Mesendoderm (in vitro differentiated cells): ENCODE data around the gene DEFB108B.
"Not testable (repeated sequence)": the region's sequence is repeated elsewhere in the genome, so short reads cannot be mapped to it uniquely, and the experiment has no call there.

ENCODE experiments used
- DNase-seq: peaks from one replicate; pipeline ENCODE4 v3.0.0; 2013
- H2AK5ac ChIP-seq: 2 replicates; pipeline ENCODE4 v1.6.1; 2013; ENCODE audit warnings: low read length, inconsistent platforms
- H2BK120ac ChIP-seq: 2 replicates; pipeline ENCODE4 v1.6.1; 2013; ENCODE audit warnings: low read depth, mild to moderate bottlenecking, low read length, moderate library complexity, mixed read lengths
- H2BK15ac ChIP-seq: replicated peaks from 2 replicates; pipeline ENCODE4 v1.6.1; 2013; ENCODE audit warnings: low read depth, mild to moderate bottlenecking, moderate library complexity
- H2BK5ac ChIP-seq: 2 replicates; pipeline ENCODE4 v1.6.1; 2013; ENCODE audit warnings: low read length, inconsistent platforms
- H3K18ac ChIP-seq: 2 replicates; pipeline ENCODE4 v1.6.1; 2013; ENCODE audit warnings: mild to moderate bottlenecking, low read length, mixed read lengths
- H3K23ac ChIP-seq: one replicate; pipeline ENCODE4 v1.6.1; 2013; ENCODE audit warnings: low read length
- H3K27ac ChIP-seq: 2 replicates; pipeline ENCODE4 v1.5.1; 2013; ENCODE audit warnings: low read depth, mild to moderate bottlenecking, inconsistent platforms, low read length, moderate library complexity
- H3K27me3 ChIP-seq: 2 replicates; pipeline ENCODE4 v1.6.1; 2013; ENCODE audit warnings: low read length, control low read depth, mild to moderate bottlenecking, inconsistent platforms; ENCODE audit not compliant: insufficient read depth, poor library complexity
- H3K36me3 ChIP-seq: 2 replicates; pipeline ENCODE4 v1.6.1; 2013; ENCODE audit warnings: low read length, inconsistent platforms; ENCODE audit not compliant: control insufficient read depth, insufficient read depth
- H3K4ac ChIP-seq: one replicate; pipeline ENCODE4 v1.6.1; 2013; ENCODE audit warnings: low read depth, mild to moderate bottlenecking, low read length, moderate library complexity
- H3K4me1 ChIP-seq: 2 replicates; pipeline ENCODE4 v1.6.1; 2013; ENCODE audit warnings: low read depth, low read length, inconsistent platforms; ENCODE audit not compliant: control insufficient read depth
- H3K4me2 ChIP-seq: 2 replicates; pipeline ENCODE4 v1.6.1; 2013; ENCODE audit warnings: low read length
- H3K4me3 ChIP-seq: 2 replicates; pipeline ENCODE4 v1.5.1; 2013; ENCODE audit warnings: mild to moderate bottlenecking, low read length
- H3K56ac ChIP-seq: one replicate; pipeline ENCODE4 v1.6.1; 2013; ENCODE audit warnings: low read length
- H3K79me1 ChIP-seq: 2 replicates; pipeline ENCODE4 v1.6.1; 2013; ENCODE audit warnings: low read length, inconsistent platforms
- H3K79me2 ChIP-seq: 2 replicates; pipeline ENCODE4 v1.6.1; 2013; ENCODE audit warnings: mild to moderate bottlenecking, low read length; ENCODE audit not compliant: control insufficient read depth, insufficient read depth
- H3K9ac ChIP-seq: 2 replicates; pipeline ENCODE4 v1.6.1; 2013; ENCODE audit warnings: low read length, inconsistent platforms
- H4K5ac ChIP-seq: one replicate; pipeline ENCODE4 v1.6.1; 2013; ENCODE audit warnings: low read length
- H4K8ac ChIP-seq: one replicate; pipeline ENCODE4 v1.6.1; 2013; ENCODE audit warnings: low read depth, mild to moderate bottlenecking, control low read depth, low read length, moderate library complexity
- WGBS: extraction: QIAGEN DNeasy Blood & Tissue Kit; methylation state at CpG from one replicate; pipeline ENCODE4 v1.1.7; 2013; ENCODE audit warnings: low lambda C conversion rate, missing lambda C conversion rate; ENCODE audit not compliant: insufficient coverage; ENCODE audit errors: extremely low coverage; 5-methylcytosine and 5-hydroxymethylcytosine counted together

DEFB108B gene

DNA sequence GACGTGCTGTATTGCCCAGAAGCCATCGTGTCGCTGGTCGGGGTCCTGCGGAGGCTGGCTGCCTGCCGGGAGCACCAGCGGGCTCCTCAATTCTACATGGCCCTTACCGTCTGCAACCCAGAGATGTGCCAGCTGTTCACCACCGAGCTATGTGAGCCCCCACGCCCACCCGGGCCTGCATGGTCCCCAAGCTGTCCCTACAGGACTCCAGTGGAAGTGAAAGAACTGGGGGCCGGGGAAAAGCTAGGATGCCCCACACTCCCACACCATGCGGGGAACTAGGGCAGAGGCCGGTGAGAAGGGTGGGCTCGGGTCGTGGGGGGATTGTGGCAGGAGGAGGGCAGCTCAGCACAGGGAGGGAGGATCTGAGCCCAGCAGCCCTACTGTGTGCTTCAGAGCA is 37.0 kb upstream of the DEFB108B start:
- H3K79me2 ChIP-seq, H3K36me3 ChIP-seq, H3K9ac ChIP-seq, H3K4me1 ChIP-seq, H2BK5ac ChIP-seq, H3K4ac ChIP-seq, H3K4me3 ChIP-seq, H3K27ac ChIP-seq, H2BK15ac ChIP-seq, H3K4me2 ChIP-seq, DNase-seq, H2AK5ac ChIP-seq, H4K5ac ChIP-seq, H3K79me1 ChIP-seq, H3K23ac ChIP-seq, H3K56ac ChIP-seq, H4K8ac ChIP-seq, H2BK120ac ChIP-seq, H3K18ac ChIP-seq, H3K27me3 ChIP-seq: not testable (repeated sequence)
- no CpG with 5 or more reads among the region's 16 CpGs for WGBS

DNA sequence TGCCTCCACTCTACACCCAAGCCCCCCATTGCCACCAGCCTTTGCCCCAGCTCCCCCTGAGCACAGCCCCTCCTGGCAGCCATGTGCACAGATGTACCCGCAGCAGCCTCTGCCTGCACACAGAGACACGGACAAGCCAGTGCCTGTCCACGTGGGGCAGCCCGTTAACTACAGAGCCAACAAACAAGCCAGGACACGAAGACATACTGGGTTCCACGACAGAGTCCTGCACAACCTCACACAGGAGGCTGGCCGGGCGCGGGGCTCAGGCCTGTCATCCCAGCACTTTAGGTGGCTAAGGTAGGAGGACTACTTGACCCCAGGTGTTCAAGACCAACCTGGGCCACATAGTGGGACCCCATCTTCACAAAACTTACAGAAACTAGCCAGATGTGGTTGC is 36.2 kb upstream of the DEFB108B start:
- H3K4me2 ChIP-seq, DNase-seq: not testable (repeated sequence)
- WGBS, result no CpG with 5 or more reads among the region's 9 CpGs

DNA sequence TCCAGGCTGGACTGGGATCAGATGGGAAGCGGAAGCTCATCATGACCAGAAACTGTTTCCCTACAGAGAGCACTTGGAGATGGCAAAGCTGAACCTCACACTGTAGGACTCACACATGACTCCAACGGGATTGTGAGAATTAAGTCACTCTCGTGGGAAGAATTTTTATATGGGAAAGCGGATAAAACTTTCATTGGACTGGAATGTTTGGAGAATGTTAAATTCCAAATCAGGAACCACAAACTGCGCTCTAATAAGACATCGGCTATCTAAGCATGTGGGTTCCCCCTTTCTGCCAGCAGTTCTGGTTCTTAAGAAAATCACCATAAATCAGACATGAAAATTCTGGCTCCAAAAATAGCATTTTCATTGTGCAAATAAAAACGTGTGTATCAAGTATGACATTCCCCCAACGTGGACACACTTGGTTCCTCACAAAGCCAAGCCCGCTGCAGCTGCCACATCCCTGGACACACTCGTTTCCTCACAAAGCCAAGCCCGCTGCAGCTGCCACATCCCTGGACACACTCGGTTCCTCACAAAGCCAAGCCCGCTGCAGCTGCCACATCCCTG is 33.4 kb upstream of the DEFB108B start:
- H2AK5ac ChIP-seq, H3K27ac ChIP-seq, H4K5ac ChIP-seq, H2BK5ac ChIP-seq, H2BK15ac ChIP-seq, H3K4ac ChIP-seq, H3K9ac ChIP-seq, H3K18ac ChIP-seq, H3K36me3 ChIP-seq, H3K4me2 ChIP-seq, H3K27me3 ChIP-seq, H2BK120ac ChIP-seq, H4K8ac ChIP-seq, H3K23ac ChIP-seq, H3K56ac ChIP-seq, DNase-seq, H3K4me3 ChIP-seq, H3K79me2 ChIP-seq, H3K4me1 ChIP-seq, H3K79me1 ChIP-seq: not testable (repeated sequence)
- no CpG with 5 or more reads among the region's 13 CpGs for WGBS

More for the DNA sequence above, 36.2 kb upstream of the DEFB108B start:
- not testable (repeated sequence) for H2BK120ac ChIP-seq, H3K23ac ChIP-seq, H2BK5ac ChIP-seq, H2BK15ac ChIP-seq, H3K56ac ChIP-seq, H4K8ac ChIP-seq, H2AK5ac ChIP-seq, H3K79me1 ChIP-seq, H3K27ac ChIP-seq, H3K79me2 ChIP-seq, H4K5ac ChIP-seq, H3K36me3 ChIP-seq, H3K27me3 ChIP-seq, H3K4me1 ChIP-seq, H3K18ac ChIP-seq, H3K4ac ChIP-seq, H3K4me3 ChIP-seq, H3K9ac ChIP-seq

DNA sequence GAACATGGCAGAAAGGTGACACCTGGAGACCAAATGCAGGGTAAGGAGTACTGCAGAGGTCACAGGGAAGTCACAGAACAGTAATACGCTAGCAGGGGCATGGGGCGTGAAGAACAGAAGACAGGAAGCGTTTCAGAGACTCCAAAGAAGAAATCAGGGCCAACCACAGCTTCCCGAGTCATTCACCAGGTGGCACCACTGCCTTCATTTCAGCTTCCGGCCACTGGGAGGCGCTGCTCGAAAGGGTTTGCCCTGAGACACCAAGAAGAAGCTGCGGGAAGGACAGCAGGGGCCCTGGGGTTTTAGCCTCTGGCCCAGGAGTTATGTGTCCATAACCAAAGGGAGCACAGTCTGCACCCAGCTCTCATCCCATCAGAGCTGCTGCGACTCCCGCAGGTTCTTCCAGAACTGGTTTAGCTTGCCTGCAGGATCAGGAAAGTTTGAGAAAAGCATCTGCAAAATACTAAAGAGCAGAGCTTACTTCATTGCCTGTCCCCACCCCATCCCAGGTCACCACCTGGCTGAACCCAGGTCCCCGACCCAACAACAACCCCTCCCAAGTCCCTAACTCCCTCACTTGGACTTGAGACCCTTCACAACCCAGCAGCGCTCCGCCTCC is 32.6 kb upstream of the DEFB108B start:
- not testable (repeated sequence) for H3K4me2 ChIP-seq, H3K36me3 ChIP-seq, H3K79me1 ChIP-seq, H3K9ac ChIP-seq, H2BK15ac ChIP-seq, H2BK120ac ChIP-seq, H3K4ac ChIP-seq, H3K27ac ChIP-seq, H4K8ac ChIP-seq, H2BK5ac ChIP-seq, H3K4me1 ChIP-seq, H2AK5ac ChIP-seq, H3K4me3 ChIP-seq, H3K27me3 ChIP-seq, H3K23ac ChIP-seq, H3K79me2 ChIP-seq, H4K5ac ChIP-seq, H3K56ac ChIP-seq, H3K18ac ChIP-seq
- DNase-seq, result peak; percentile 90
- no CpG with 5 or more reads among the region's 13 CpGs for WGBS

DNA sequence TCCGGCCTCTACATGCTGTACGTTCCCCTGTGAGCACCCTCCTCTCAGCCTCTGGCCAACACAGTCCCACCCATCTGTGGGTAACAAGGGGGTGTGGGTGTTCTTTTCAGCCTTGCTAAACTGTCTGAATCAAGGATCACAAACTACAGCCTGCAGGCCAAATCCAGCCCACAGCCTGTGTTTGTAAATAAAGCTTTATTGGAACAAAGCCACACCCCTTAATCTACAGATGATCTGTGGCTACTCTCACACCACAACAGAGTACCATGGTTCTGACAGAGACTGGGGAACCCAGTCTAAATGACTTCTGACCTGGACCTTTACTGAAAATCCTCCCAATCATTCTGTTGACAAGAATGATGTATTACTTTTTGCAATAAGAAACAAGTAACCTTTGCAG is 32.0 kb upstream of the DEFB108B start:
- not testable (repeated sequence) for H3K18ac ChIP-seq, H3K9ac ChIP-seq, H2BK120ac ChIP-seq, H3K56ac ChIP-seq, H3K4me2 ChIP-seq, H4K5ac ChIP-seq, H3K27ac ChIP-seq, H2BK15ac ChIP-seq, H3K4me1 ChIP-seq, DNase-seq, H3K79me1 ChIP-seq, H2AK5ac ChIP-seq, H3K36me3 ChIP-seq, H3K4me3 ChIP-seq, H3K4ac ChIP-seq, H2BK5ac ChIP-seq, H3K27me3 ChIP-seq, H4K8ac ChIP-seq, H3K79me2 ChIP-seq, H3K23ac ChIP-seq
- WGBS, result no CpG with 5 or more reads among the region's 2 CpGs

DNA sequence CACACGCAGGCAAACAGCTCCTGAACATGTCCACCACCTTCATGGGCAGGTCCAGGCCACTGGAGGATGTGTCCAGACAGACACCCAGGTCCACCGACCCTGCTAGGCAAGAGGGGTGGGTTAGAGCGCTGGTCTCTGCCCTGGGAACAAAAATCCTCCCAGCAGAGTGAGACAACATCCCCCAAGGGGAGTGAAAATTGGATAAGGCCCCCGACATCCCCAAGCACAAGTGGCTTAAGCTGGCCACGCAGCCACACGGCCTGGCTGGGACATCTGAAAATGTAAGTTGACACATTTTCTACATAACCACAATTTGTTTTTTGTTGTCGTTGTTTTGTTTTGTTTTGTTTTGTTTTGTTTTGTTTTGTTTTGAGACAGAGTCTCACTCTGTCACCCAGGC is 30.1 kb upstream of the DEFB108B start:
- H3K56ac ChIP-seq, H3K27ac ChIP-seq, DNase-seq, H4K8ac ChIP-seq, H3K18ac ChIP-seq, H3K36me3 ChIP-seq, H3K79me2 ChIP-seq, H2BK5ac ChIP-seq, H3K9ac ChIP-seq, H2AK5ac ChIP-seq, H3K23ac ChIP-seq, H3K4me2 ChIP-seq, H2BK120ac ChIP-seq, H3K4me1 ChIP-seq, H3K4me3 ChIP-seq, H3K79me1 ChIP-seq, H3K27me3 ChIP-seq, H4K5ac ChIP-seq, H3K4ac ChIP-seq, H2BK15ac ChIP-seq: not testable (repeated sequence)
- no CpG with 5 or more reads among the region's 7 CpGs for WGBS
